ENCODE data around the gene PLXNA1.

DNA sequence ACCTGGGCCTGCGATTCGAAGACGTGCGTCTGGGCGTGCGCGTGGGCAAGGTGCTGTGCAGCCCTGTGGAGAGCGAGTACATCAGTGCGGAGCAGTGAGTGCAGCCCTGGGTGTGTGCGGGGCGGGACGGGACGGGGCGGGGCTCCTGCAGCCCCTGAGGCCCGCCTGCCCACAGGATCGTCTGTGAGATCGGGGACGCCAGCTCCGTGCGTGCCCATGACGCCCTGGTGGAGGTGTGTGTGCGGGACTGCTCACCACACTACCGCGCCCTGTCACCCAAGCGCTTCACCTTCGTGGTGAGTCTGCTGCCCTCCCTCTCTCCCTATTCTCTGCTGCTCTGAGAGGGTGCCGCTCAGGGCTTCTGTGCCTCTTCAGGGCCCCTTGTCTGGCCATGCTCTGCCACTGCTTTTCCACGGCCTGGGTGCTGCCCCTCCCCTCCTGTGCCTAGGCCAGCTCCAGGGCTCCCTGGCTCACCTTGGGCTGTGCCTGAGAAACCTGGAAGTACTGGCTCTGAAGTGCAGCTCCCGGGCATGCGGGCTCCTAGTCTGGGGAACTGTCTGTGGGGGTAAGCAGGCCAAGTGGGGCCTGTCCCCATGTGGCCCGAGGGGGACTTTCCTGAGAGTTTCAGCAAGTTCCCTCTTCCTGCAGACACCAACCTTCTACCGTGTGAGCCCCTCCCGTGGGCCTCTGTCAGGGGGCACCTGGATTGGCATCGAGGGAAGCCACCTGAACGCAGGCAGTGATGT lies 31.8 kb downstream of the PLXNA1 start:
- TF ChIP-seq CTCF (IDR thresholded peaks at IDR 0.05; ENCODE audit: insufficient read depth, low read depth, low read length) (no peak), EZH2 (IDR thresholded peaks at IDR 0.05; ENCODE audit: insufficient read depth, low read length) (no peak)

Data from astrocyte (in vitro differentiated cells and primary cell).